ENCODE results near the gene AP4M1.

- TF ChIP-seq CTCF (conservative IDR thresholded peaks at IDR 0.05 in 1 of 2, IDR thresholded peaks at IDR 0.05 in 1 of 2; ENCODE audit: low read depth in 1 of 2, low read length in 2 of 2) (no peak), EZH2 (IDR thresholded peaks at IDR 0.05; ENCODE audit: low read length, missing control alignments) (no peak)
Measured at GRCh38 chr7:100065452-100066186, 35.8 kb upstream of the AP4M1 start.

Measured in fibroblast of lung (primary cell).